MM.1S (cell line): ENCODE data around the gene NLGN1.

Experiments used
- EZH2 ChIP-seq: fragments of 300-600 bp; sonication (generic); optimal IDR thresholded peaks from 2 replicates; pipeline ENCODE3; 2017; ENCODE audit warnings: low read depth, mild to moderate bottlenecking, antibody characterized with exemption, low read length, mixed read lengths
- EZH2phosphoT487 ChIP-seq: fragments of 300-600 bp; sonication (generic); IDR thresholded peaks from 2 replicates; pipeline ENCODE4 v1.6.1; 2018; ENCODE audit warnings: antibody characterized with exemption, low read length
- TF ChIP-seq, protein P1 (sequence below): fragments of 300-600 bp; sonication (generic); IDR thresholded peaks from 2 replicates; pipeline ENCODE4 v1.5.1; 2016; ENCODE audit warnings: antibody characterized with exemption, low read length, mixed read lengths

DNA sequence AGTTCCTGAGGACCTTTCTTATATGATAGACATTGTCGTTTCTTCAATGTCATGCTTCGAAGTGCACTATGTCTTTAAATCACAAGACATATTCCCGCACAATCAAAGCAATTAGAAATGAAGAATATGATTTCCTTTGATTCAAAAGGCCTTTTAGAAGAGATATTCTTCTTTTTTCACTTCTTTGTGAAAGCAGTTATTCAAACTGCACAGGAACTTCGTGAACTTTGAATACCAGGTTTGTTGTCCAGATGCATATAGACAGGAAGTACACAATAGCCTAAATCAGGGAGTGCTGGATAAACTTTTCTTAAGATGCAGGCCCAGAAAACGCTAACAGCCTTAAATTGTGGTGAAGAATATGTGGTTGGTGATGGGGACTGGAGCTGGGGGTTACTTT, 870.5 kb downstream of the NLGN1 start:
- TF ChIP-seq, protein P1, sequence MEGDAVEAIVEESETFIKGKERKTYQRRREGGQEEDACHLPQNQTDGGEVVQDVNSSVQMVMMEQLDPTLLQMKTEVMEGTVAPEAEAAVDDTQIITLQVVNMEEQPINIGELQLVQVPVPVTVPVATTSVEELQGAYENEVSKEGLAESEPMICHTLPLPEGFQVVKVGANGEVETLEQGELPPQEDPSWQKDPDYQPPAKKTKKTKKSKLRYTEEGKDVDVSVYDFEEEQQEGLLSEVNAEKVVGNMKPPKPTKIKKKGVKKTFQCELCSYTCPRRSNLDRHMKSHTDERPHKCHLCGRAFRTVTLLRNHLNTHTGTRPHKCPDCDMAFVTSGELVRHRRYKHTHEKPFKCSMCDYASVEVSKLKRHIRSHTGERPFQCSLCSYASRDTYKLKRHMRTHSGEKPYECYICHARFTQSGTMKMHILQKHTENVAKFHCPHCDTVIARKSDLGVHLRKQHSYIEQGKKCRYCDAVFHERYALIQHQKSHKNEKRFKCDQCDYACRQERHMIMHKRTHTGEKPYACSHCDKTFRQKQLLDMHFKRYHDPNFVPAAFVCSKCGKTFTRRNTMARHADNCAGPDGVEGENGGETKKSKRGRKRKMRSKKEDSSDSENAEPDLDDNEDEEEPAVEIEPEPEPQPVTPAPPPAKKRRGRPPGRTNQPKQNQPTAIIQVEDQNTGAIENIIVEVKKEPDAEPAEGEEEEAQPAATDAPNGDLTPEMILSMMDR = no peak
- TF ChIP-seq EZH2 = no peak
- no peak for TF ChIP-seq EZH2phosphoT487
